Left ventricle myocardium superior (tissue), 1 donor: ENCODE data around the gene TIRAP. TPM values are rescaled to one million over a fixed set of nuclear protein-coding genes. Genes with fewer than 3 reads are reported as not detected.
"Not testable (repeated sequence)": the region's sequence is repeated elsewhere in the genome, so short reads cannot be mapped to it uniquely, and the experiment has no call there.

Experiments
- ATAC-seq: fragments of 200-7000 bp; cut with Tn5 transposase; one replicate; pipeline ENCODE4 v1.9.1; 2020; ENCODE audit warnings: mild to moderate bottlenecking, moderate library complexity
- DNase-seq: peaks from one replicate; pipeline ENCODE4 v3.0.0-alpha.2; 2020
- intact Hi-C: fragments of 100-400 bp; cut with micrococcal nuclease; formaldehyde crosslinking; loops from one replicate; pipeline ENCODE4 v1.11.0; 2022
- total RNA-seq: library from RNA; stranded (reverse); fragmentation: NEBNext Ultra II Directional; extraction: Animal tissue kit (Norgen Biotek cat#: 25700); gene quantifications from one replicate; pipeline ENCODE4 v1.2.1, GENCODE V29; 2021
- donor health status: DM: no; HTN: yes; CAD: no; lungs with severe emphysema.

The TIRAP gene
- total RNA-seq, 1 donor from 2014 or later: 7.8 TPM

DNA sequence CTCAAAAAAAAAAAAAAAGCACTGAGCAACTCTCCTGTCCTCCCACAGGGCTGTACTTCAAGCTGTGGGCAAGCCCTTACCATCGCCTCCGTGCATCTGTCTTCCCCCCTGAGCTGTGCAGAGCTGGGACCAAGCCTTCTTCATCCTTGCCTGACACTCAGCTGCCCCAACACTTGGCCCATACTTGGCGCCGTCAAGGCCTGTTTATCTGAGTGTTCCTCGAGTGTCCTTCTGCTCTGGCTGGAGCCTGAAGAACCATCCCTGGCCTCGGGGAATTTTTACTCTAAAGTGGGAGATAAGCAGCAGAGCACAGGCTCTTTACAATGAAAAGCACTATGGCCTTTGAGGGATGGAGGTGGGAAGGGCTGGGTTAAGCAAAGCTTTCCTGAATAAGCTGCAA lies 1.6 kb upstream of the TIRAP start:
- DNase-seq: no peak
- intact Hi-C loops: no loop called here
- ATAC-seq: no peak

DNA sequence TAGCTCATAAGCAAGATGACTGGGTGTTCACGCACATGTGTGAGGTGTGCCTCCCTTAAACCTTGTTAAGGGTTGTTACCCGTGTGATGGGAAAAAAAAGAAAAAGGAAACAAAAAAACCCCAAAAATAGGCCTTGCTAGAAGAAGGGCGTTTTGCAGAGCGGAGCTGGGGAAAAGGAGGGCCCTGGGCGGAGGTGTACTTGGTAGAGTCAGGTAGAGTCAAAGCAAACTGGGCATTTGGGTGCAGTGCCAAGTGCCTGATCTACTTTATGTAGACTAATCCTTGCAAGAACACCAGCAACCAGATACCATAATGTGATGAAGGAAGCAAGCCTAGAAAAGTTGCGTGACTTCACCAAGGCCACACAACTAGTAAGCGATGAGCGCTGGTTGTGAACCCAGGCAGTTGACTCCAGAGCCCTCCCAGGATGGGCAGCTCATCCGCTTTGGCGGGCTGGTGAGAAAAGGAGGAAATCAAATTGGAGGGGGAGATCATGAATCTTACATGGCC lies 1.2 kb upstream of the TIRAP start:
- ATAC-seq (no peak), DNase-seq (no peak)
- intact Hi-C loops: no loop called here

DNA sequence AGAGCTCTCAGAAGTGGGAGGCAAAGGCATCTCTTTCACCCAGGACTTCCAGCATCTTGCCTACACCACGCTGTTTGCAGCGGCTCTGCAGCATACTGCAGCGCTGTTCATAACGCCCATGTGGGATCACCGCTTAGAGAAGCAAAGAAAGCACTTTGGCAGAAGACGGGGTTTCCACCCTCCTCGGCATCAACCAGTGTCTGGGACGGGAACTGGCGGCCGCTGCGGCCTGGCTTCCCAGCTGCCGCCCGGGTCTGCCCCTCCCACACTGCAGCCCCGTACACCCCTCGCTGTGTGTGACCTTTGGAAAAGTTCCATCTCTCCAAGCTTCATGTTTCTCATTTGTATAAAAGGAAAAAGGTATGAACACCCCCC lies 545 bp upstream of the TIRAP start:
- intact Hi-C loops: no loop called here
- DNase-seq (peak; percentile 74), ATAC-seq (peak; percentile 84)

DNA sequence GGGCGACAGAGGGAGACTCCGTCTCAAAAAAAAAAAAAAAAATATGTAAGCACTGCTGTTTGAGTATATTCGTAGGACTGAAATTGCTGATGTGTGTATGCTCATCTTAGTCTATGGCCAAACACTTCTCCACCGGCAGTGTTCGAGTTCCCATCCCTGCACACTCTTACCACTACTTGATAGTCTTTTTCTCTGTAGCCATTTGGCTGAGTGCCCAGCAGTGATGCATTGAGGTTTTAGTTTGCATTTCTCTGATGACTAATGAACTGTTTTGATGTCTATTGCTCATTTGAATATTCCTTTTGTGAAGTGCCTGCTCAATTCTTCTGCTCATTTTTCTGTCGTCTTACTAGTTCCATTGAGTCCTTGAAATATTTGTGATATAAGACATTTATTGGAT lies 1.9 kb downstream of the TIRAP start:
- DNase-seq (no peak), ATAC-seq (no peak)
- intact Hi-C loops: no loop called here

DNA sequence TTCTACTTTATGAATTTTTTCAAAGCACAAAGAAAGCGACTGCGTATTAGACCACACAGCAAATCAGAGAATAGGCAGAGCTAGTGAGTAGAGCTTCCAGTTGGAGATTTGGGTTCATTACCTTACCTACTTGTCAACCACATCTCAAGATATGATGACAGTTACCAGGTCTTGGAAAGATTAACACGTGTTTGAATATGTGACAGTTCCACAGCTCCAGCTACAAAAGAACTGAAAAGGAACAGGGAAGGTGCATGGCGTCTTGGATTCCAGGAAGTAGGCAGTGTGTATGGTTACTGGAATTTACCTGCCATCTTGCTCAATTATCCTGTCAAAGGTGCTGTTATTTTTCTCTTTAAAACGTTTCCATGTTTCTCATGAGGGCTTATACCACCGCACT lies 5.3 kb downstream of the TIRAP start:
- ATAC-seq (no peak), DNase-seq (no peak)
- intact Hi-C loops: no loop called here

DNA sequence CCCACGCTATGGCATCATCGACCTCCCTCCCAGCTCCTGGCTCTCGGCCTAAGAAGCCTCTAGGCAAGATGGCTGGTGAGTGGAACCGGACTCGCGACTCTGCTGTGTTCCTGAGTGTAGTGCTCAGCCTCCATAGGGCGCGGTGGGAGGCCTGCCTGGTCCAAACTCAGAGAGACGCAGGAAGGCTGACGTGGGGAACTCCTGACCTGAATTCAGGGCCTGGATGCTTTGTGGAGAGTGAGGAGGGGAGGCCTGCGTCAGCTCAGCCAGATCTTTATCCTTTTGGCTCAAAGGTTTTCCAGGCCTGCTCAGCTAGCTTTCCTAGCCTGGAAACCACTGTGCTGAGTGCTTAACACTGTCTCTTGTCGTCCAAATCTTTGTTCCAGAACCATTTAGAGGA lies 8.0 kb downstream of the TIRAP start:
- no peak for DNase-seq
- intact Hi-C loops: no loop called here
- no peak for ATAC-seq

DNA sequence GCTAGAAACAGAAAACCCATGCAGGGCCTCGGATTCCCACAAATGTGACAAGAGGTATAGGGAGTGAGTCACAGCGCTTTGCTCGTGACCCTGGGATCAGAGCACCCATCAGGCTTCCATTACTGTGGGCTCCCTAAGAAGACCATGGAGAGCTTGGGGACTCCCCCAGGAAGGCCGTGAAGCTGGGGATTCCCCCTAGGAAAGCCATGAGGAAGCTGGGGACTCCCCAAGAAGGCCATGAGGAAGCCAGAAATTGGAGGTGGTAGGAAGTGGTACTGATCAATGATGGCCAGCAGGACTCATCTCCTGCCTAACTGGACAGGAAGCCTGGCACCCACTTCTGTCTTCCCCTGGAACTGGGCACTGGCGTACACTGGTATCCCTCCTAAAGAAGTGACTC lies 10.8 kb downstream of the TIRAP start:
- intact Hi-C loops: no loop called here
- no peak for DNase-seq
- ATAC-seq: no peak

DNA sequence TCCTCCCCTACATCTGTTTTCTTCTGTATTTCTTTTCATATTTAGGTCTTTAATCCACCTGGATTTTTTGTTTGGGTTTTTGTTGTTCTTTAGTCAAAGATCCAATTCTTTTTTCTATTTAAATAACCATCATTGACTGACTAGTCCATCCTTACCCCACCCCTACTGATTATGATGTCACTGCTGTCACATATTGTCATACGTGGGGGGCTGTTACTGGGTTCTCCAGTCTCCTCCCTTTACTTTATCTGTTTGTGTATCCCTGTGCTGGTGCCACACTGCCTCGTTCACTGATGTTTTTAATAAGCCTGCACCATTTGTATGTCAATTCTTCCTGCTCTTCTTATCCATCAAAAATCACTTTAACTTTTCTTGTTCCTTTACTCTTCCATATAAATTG lies 14.1 kb downstream of the TIRAP start:
- ATAC-seq (no peak), DNase-seq (no peak)
- intact Hi-C loops: no loop called here

DNA sequence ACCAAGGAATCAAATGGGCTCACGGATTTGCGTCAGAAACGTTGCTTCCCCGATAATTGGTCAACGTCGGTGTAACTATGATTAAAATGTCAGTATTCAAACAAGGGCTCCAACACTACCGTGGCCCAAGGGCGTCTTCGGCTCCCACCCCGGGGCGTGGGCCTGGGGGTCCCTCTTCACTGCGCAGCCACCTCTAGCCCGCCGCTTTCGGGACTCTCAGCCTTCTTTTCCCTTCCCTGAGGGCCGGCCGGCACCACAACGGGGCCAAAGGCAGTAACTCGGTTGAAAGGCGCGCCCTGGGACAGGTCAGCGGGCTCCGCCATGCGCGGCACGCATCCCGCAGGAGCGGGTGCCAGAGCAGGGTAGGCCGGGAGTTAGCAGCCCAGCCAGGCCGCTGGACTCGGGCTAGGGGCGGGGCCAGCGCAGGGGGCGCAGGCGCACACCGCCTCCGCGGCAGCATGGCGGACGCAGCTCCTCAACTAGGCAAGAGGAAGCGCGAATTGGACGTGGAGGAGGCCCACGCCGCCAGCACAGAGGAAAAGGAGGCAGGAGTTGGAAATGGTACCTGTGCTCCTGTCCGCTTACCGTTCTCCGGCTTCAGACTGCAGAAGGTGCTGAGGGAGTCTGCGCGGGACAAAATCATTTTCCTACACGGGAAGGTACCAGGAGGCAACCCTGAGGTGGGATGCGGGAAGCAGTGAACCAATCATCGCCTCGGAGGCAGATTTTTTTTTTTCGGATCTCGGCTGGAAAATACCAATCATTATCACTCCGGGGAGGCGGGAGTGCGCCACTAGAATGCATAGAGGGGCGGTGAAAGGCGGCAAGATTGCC lies 20.9 kb downstream of the TIRAP start, which contains the start of gene DCPS:
DCPS (plus strand) TSS at position 438 of the 834 bp plus-strand sequence; CDS start at position 459, 21 bp downstream.
- ATAC-seq (peak; percentile 99), DNase-seq (peak; percentile 96)
- intact Hi-C loops: no loop called here

DNA sequence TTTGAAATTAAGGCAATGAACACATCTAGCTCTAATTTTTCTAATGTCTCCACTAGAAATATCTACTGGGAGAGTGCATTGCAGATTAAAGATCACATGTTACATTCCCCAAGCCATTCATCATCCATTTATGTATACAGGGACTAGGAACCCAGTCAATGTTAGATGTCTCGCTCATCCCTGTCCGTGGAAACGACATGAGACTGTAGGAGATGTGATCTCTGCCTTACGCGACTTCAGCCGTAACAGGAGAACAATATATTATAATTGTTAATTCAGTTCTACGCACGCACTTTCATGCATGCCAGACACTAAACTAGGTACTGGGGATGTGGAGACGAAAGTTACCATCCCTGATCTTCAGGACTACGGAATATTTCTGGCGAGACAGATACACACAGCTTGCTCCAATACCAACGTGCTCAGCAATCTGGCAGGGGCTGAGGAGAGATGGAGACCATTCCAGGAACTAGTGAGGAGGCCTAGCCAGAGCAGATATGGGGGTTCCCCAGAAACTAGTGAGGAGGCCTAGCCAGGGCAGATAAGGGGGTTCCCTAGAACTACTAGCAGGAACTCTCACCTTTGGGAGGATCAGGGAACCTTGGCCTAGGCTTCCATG lies 21.7 kb downstream of the TIRAP start:
- DNase-seq (no peak), ATAC-seq (peak; percentile 13)
- intact Hi-C loops: no loop called here

DNA sequence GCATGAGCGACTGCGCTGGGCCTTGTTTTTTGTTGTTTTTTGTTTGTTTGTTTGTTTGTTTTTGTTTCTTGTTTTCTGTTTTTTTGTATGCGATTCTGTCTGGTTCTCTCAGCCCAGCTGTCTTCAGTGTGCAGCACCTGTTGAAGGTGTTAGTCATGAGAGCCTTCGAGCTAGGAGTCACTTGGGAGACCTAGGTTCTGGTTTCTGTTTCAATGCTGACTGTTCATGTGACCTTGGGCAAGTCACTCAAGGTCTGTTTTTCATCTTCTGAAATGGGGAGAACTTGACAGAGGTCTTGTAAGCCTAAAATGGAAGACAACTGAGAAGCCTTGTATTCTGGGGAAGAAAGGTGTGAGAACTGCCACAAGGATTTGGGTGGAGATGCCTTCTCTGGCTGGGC lies 22.8 kb downstream of the TIRAP start:
- DNase-seq: no peak
- intact Hi-C loops: no loop called here
- no peak for ATAC-seq

DNA sequence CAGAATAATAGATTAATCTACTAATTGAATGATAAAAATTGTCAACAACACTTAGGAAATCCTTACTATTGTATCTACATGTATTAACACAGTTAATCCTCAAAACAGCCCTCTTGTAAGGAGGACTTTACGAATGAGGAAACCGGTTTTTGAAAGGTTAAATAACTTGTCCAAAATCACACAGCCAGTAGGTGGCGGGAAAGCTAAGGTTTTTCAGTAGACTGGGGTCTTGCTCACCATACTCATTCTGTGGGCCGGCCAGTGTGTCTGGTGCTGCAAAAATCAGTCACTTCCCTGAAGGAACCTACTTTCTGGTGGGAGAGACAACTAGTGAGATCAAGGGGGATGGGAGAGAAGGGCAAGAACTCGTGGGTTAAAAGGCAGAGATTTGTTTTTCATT lies 24.8 kb downstream of the TIRAP start:
- no peak for DNase-seq
- intact Hi-C loops: no loop called here

DNA sequence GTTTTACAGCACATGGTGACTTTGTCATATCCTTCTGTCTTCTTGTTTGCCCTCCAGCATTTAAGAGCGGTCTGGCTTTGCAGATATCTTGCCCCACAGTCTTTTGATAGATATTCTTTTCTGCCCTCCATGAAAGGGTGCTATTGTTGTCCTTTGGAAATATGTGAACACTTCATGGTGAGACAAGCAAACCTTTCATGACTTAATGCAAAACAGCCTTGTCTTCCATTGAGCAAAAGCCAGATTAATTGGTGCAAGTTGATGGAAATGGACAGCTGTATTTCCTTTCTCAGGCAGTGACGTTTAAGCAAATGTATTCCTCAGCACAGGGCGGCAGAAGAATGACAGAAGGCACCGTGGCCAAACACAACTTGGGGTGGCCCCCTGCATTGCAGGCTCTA lies 25.4 kb downstream of the TIRAP start:
- ATAC-seq (no peak), DNase-seq (no peak)
- intact Hi-C loops: no loop called here

More for the DNA sequence above, 24.8 kb downstream of the TIRAP start:
- no peak for ATAC-seq

DNA sequence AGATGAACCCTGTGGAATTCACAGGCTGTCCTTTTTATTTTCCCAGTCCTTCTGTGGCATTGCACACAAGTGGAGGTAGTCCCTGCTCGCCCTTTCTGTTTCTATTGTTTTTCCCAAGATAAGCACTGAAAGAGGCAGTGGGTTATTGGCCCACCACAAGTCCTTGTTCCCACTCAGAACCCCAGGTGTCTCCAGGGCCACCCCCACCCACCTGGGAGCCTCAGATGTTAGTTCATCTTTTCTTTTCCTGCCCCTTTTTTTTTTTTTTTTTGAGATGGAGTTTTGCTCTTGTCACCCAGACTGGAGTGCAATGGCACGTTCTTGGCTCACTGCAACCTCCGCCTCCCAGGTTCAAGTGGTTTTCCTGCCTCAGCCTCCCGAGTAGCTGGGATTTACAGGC lies 25.9 kb downstream of the TIRAP start:
- DNase-seq, ATAC-seq: not testable (repeated sequence)

DNA sequence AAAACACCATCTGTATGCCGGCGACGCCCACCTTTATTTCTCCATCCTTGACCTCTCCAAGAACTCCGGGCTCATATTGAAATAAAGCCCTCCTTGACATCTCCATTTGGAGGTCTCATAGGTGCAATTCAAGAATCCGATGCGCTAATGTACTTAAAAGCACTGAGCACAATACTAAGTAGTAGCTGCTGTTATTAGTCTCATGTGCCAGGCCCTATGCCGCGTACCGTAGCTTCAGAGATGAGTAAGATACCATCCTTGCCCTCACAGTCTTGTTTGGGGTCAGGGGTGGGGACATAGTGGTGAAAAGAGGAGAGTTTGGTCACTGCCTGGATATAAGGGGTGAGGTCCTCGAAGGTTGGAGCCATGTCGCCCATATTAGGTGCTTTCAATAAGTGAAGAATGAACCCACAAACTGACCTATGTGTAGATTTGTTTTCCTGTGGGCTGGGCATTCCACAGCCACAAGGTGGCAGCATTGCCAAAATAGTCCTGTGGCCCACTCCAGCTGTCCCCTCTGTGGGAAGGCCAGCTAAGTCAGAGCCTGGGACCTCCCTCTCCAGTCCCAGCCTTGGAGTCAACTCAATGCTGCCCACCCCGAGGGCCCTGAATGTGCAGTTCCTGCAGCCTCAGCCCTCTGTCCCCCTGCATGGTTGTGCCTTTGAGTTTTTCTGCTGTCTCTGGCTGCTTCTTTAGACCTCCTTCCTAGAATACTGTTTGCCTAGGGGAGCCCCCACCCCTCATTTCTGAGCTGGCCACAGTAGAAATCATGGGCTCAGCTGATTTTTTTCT lies 27.5 kb downstream of the TIRAP start:
- intact Hi-C loops: loop anchor here (1.0 to 10.0 kb wide), 2 partner anchors 124 to 170 kb away; no protein-coding TSS in a partner anchor
- DNase-seq (peak; percentile 86), ATAC-seq (peak; percentile 93)

More for the DNA sequence above, 25.9 kb downstream of the TIRAP start:
- intact Hi-C loops: not testable (repeated sequence)

DNA sequence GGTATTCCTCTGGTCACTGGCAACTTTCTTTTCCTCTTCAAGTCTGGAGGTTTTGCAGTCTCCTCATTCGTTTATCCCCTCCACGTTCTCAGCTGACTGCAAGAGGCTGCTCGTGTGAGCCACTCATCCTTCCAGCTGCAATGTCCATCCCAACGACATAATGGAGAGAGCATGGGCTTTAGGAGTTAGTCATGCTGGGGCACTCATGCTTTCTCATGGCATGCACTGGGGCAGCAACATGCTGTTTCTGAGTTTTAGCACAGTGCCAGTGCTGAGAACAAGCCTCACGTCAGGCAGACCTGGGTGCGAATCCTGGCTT lies 28.1 kb downstream of the TIRAP start:
- no peak for DNase-seq
- peak; percentile 18 for ATAC-seq
- intact Hi-C loops: loop anchor here (1.0 to 10.0 kb wide), 2 partner anchors 124 to 169 kb away; no protein-coding TSS in a partner anchor

DNA sequence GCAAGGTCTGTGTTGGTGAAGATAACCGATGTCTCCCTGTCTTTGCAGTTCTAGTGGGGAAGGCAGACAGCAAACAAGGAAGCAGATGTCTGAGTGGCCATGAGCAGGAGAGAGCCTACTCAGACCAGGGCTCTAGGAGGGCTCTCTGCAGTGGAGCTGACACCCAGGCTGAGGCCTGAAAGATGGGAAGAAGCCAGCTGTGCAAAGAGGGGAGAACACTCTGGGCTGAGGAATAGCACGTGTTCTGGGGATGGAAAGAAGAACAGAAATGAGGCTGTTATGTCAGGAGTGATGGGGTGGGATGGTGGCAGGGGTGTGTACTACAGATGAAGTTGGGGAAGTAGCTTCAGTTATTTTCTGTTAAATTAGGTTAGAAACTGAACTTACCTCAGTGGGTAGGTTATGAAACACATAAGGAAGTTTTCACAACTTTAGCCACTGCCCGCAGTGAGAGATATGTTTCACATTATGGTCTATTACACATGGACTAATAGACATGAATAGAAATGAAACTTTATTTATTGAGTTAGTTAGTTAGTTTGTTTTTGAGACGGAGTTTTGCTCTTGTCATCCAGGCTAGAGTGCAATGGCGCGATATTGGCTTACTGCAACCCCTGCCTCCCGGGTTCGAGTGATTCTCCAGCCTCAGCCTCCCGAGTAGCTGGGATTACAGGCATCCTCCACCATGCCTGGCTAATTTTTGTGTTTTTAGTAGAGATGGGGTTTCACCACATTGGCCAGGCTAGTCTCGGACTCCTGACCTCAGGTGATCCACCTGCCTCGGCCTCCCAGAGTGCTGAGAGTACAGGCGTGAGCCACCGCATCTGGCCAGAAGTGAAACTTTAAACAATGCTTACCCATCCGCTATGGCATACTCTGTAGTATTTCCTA lies 28.8 kb downstream of the TIRAP start:
- intact Hi-C loops: loop anchor here (10.0 kb wide), 1 partner anchor 123 kb away; no protein-coding TSS in a partner anchor
- ATAC-seq: no peak
- DNase-seq: no peak

DNA sequence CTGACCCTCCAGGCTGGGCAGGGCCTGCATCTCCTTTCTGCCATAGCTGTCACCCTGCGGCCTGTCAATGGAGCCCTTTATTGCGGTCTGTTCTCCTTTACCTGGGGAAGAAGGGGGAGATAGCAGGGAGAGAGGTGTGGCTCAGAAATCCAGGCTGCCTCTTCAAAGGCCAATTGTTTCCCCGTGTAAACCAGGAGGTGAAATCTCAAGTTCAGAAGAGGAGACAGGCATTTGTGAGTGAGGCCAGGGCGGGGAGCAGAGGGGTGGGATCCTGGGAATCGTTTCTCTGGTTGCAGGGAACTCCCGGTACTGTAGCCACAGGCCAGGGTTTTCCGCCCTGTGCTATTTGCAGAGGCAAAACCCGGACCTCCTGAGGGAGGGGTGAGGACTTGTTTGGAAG lies 30.1 kb downstream of the TIRAP start:
- DNase-seq (no peak), ATAC-seq (no peak)
- intact Hi-C loops: loop anchor here (10.0 kb wide), 1 partner anchor 122 kb away; no protein-coding TSS in a partner anchor

DNA sequence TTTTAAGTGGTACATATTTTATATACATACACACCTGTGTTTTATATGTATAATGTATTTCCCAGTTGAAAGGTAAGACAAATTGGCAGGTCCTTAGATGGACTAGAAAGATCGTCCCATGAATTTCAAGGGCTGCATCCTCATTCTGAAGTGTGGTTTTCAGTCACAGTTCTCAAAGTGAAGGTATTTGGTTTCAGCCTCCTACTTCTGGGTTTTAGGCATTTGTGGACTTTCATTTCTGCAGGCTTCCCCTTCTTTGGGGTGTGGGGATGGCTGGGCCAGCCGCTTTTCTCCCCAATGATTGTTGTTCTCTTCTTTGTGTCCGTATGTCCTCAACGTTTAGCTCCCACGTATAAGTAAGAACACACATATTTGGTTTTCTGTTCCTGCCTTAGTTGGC lies 30.9 kb downstream of the TIRAP start:
- DNase-seq: no peak
- no peak for ATAC-seq
- intact Hi-C loops: loop anchor here (10.0 kb wide), 1 partner anchor 121 kb away; no protein-coding TSS in a partner anchor
